HK-2 (cell line): ENCODE data around the gene RNU11.
"Not testable (repeated sequence)": the region's sequence is repeated elsewhere in the genome, so short reads cannot be mapped to it uniquely, and the experiment has no call there.

Source experiments
- DNase-seq: peaks from one replicate; pipeline ENCODE4 v3.0.0-alpha.2; 2018; ENCODE audit not compliant: unreplicated experiment

The RNU11 gene

DNA sequence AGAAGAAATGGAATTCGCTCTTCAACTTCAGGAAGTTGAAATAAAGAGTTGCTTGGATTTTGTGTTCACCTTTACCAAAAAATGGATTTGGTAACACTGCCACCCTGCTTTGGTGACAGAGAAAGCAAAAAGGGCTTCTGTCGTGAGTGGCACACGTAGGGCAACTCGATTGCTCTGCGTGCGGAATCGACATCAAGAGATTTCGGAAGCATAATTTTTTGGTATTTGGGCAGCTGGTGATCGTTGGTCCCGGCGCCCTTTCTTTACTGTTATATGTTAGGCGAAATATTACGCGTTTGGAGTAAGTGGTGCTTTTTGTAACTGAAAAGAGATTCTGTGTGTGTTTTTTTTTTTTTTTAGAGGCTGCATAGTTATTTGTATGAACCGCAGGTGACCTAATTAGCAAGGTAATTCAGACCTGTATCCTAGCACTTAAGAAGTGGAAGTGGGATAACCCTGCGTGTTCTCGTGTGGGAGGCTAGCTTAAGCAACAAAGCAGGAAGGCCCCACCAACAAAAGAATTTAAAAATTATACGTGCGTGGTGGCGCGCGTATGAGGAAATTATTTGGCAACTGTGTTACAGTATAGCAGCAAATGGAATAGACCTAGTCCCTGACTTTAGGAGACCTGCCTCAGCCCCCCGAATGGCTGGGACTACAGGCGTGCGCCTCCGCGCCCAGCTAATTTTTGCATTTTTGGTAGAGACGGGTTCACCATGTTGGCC, at the start of gene RNU11:
RNU11 (plus strand) TSS at position 127 of the 725 bp plus-strand sequence.
- peak; percentile 89 for DNase-seq

DNA sequence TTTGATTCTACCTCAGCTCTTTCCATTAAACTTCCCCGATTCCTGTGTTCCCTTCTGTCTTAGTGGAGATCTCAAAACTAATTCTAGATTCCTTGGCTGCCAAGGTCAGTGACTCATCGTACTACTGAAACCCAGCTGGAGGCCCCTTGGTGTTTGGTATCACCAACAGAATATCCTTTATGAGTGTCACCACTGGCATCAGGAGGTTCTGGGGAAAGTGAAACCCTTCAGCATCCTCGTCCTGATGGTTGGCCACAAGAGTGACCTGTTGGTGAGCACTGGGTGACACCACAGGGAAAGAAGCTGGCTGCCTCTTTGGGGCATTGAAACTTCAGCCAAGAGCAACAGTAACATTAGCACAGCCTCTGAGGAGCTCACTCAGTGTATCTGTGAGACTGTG, 46.7 kb upstream of the RNU11 start:
- DNase-seq = peak; percentile 69

DNA sequence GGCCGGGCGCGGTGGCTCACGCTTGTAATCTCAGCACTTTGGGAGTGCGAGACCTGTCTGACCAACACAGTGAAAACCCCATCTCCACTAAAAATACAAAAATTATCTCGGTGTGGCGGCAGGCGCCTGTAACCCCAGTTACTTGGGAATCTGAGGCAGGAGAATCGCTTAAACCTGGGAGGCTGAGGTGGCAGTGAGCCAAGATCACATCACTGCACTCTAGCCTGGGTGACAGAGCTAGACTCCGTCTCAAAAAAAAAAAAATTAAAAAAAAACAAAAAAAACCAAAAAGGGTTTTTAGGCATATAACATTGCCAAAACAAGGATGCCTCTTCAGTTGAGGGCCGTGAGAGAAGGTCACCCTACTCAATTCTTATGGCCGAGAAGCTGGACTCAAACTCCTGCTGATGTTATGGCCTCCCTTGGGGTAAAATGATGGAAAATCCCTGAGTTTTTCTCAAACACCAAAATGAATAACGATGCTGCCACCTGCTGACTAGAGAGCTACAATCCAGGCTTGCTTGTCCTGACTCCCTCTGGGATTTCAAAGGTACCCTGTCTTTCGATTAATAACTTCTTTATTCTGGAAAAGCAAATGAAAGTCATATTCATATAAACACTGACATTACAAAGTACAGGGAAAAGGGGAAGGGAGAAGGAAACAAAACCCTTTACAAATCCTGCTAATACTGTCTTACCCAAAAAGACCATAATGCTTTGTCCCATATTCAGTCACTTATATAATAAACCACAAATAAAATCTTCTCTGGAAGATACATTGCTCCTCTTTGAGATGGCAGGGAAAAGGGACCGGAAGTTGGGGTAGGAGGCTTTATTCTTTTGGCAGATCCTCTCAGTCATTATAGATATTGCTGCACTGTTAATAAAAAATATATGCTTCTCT, 45.6 kb upstream of the RNU11 start:
- DNase-seq = no peak

DNA sequence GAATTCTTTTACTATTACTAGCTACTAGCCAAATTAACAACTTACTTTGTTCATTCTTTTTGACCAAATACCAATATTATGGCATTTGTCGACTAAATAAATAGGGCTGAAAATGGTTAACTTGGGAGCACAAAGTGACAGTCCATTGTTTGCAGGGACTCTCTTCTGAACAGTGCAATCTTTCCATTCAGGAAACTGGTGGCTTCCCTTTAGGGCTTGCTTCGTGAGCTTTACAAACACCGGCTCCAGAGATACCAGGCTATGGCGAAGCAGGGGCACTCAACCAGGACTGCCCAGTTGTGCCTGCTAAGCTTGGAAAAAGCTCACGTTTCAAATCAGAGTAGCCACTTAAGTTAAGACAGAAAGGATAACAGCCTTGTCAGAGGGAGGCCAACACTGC, 44.0 kb upstream of the RNU11 start:
- DNase-seq = no peak

DNA sequence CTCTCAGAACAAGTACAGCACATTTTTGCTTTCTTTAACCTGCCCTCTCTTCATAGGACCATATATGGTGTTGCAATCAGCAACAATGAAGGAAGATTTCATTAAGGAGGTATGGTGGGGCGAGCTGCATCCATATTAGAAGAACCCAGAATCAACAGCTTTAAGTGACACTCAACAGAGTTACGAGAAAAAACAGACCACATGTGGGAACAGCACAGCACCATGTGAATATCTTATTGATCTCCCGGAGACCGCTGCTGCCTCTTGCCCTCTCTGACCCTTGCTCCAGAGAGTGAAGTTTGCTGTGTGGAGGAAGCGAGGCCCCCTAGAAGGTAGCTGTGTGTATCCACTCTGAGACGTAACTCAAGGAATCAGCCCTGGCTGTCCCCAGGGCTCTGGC, 43.4 kb upstream of the RNU11 start:
- no peak for DNase-seq

DNA sequence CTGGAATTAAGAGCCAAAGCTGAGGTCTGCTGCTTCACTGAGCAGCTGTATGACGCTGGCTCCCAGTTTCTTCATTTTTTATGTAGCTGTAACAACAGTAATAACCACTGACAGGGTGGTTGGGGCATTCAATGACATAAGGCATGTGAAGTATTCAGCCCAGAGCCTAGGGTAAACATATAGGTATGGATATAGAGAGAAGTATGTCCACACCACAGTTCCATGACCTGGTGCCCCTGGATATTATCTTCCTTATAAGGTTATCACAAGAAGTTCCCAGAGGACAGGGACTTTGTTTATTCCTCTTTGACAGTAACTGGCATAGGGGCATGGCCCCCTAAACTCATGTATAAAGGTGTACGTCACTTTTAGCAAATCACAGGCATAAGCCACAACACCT, 41.6 kb upstream of the RNU11 start:
- DNase-seq = no peak

DNA sequence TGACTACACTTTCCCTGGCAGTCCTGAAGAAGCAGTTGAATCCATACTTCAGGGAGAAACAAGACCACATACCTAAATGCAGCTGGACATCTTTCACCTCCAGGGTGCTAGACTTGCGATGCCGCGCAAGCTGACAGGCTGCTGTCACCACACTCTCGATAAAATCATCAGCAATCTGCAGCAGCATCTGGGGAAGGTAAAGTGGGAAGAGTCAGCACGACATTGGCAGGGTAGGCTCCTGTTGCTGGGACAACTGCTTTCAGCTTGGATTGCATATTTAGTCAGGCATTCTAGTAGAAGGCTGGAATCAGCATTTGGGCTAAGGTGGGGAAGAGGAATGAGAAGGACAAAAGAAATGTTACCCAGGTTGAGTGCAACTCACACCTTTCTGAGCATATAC, 35.2 kb upstream of the RNU11 start:
- DNase-seq = no peak

DNA sequence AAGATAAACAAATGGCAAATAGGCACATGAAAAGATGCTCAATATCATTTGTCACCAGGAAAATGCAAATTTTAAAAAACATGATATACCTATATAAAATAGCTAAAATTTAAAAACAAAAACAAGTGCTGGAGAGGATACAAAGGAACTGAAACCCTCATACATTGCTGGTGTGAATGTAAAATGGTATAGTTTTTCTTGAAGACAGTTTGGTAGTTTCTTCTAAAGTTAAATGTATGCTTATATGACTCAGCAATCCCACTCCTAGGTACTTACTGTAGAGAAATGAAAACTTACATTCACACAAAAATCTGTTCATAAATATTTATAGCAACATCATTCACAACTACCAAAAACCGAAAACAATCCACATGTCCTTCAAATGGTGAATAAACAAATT, 16.7 kb upstream of the RNU11 start:
- no peak for DNase-seq

DNA sequence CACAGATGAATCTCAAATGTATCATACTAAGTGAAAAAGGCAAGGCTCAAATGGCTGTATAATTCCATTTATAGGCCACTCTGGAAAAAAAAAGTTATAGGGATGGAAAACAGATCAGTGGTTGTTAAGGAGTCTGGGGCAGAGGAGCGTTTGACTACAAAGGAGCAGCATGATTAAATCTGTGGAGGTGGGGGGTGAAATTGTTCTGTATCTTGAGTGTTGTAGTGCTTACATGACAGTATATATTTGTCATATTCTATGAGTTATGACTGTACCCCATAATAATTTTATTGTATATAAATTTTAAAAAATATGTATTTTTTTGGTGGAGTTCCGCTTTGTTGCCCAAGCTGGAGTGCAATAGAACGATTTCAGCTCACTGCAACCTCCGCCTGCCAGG, 15.8 kb upstream of the RNU11 start:
- no peak for DNase-seq

DNA sequence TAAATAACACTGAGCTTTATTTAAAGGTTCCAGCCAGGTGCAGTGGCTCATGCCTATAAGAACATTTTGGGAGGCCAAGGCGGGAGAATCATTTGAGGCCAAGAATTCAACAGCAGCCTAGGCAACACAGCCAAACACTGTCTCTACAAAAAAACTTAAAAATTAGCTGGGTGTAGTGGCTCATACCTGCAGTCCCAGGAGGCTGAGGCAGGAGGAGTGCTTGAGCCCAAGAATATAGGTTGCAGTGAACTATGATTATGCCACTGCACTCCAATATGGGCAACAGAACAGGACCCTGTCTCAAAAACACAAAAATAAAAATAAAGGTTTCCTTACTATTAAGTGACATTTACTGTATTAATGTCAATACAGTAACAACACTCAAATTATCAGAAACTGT, 7.6 kb upstream of the RNU11 start:
- peak; percentile 10 for DNase-seq

DNA sequence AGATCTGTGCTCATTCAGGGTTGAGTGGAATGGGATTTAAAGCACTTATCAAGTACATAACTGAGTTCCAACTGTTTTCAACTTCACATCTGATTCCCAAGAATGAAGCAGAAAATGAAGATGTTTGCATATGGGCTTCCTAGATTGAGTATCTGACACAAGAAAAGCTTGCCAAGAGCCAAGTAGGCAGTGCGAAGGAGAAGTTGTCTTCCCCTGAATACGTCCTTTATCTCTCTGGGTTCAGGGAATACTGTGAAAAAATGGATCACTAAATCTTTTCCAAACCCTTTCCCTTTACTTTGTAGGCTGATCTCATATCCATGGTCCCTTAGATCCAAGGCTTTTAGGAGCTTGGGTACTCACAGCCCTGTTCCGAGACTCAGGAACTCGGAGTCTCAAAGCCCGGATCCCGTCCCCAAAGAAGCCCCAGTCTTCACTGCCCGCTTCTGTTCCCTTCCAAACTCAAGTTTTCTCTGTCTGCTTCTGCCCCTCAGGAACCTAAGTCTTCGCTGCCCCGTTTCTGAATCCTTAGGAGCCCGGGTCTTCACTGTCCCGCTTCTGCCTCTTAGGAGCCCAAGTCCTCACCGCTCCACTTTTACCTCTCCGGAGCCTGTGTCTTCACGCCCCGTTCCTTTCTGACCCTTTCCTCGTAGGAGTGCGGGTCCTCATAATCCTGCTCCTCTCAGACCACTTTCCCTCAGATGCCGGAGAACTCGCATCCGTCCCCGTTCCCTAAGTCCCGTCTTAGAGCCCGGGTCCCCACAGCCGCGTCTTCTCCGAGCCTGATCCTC, 6.1 kb upstream of the RNU11 start:
- DNase-seq = no peak

DNA sequence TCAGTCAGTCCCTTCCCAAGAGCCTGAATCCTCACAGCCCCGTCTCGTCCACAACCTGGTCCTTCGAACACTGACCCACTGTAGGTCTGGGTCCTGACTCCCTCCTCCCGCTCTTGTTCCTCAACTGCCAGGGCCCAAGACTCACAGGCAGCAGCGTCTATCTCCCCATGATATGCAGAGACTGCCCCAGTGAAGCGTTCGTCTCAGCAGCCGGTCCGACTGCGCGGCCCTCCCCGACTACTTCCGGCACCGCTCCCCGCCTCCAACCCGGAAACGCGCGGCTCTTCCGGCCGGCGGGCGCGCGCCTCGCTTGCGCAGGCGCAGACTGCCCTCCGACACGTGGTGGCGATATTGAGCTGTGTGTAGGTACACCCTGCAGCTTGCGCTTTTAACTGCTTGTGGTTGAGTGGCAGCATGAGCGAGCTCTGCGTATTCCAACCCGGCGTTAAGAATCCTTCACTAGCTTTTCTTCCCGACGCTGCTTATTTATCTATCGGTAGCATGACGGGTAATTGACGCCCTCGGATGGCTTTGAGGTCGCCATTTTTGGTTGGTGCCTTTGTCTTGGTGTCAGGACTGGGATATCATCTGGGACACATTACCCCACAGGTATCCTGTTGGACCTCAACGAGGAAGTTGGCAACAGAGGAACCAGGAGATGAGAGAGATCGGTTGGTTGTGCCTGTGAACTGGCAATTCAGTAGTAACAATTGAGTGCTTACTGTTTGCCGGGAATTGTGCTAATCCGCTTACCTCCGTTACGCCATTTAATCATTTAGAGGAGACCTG, 5.4 kb upstream of the RNU11 start, which contains the start of gene TAF12:
TAF12 (minus strand) TSS at position 221 of the 789 bp plus-strand sequence. CDS start 20,986 bp downstream, outside the sequence.
- DNase-seq = peak; percentile 95

DNA sequence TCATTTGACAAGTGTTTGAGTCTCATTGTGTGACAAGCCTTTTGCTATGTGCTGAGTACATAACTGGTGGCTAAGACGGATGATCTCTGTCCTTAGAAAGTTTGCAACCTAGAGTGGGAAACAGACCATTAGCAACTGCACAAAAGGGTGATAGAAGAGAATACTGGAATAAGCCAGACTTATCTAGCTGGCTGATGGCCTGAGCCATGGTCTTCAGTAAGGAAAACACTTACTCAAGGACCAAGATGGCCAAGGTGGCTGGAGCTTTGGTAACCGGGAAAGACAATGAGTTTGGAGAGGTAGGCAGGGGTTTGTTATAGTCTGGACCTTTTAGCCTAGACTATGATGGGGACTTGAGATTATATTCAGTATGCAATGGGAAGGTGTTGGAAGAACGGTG, 3.9 kb upstream of the RNU11 start:
- no peak for DNase-seq

DNA sequence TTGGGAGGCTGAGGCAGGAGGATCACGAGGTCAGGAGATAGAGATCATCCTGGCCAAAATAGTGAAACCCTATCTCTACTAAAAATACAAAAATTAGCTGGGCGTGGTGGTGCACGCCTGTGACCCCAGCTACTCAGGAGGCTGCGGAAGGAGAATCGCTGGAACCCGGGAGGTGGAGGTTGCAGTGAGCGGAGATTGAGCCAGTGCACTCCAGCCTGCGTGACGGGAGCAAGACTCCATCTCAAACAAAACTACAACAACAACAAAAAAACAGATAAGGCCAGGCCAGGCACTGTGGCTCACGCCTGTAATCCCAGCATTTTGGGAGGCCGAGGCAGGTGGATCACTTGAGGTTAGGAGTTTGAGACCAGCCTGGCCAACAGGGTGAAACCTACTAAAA, 3.0 kb upstream of the RNU11 start:
- DNase-seq = not testable (repeated sequence)

DNA sequence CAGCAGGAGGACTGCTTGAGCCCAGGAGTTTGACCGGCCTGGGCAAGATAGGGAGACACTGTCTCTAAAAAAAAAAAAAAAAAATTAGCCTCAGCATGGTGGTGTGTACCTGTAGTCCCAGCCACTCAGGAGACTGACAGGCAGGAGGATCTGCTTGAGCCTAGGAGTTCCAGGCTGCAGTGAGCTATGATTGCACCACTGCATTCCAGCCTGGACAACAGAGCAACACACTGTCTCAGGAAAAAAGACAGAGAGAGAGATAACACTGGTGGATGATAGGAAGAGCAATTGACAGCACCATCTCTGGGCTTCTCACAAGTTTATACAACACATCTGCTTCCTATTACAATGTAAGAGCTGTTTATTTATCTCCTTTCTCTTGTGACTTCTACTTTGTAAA, 2.4 kb upstream of the RNU11 start:
- no peak for DNase-seq

DNA sequence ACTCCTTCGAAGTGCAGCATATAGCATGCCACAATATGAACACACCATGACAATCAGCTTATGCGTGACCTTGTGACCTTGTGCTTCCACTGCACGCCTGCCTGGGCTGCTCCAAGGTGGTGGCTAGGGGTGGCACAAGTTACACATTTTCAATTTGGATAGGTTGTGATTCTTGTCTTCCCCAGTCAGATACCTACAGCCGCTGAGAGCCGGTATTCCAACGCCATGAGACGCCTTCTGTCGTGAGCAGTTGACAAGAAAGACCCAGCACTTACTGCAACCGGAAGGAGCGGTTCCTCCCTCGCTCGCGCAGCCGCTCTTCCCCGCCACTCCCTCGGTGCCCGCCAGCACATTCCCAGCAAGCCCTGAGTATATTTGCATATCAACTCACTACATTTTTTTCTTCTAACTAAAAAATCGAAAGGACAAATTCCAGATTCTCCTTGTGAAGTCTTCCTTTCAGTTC, 359 bp upstream of the RNU11 start:
- DNase-seq = peak; percentile 86

DNA sequence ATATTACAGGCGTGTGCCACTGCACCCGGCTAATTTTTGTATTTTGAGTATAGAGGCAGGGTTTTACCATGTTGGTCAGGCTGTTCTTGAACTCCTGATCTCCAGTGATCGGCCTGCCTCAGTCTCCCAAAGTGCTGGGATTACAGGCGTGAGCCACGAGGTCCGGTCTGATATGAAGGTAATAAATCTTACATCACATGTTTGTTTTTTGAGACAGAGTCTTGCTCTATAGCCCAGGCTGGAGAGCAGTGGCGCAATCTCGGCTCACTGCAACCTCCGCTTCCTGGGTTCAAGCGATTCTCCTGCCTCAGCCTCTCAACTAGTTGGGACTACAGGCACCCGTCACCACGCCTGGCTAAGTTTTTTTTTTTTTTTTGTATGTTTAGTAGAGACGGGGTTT, 4.7 kb downstream of the RNU11 start:
- DNase-seq = not testable (repeated sequence)

DNA sequence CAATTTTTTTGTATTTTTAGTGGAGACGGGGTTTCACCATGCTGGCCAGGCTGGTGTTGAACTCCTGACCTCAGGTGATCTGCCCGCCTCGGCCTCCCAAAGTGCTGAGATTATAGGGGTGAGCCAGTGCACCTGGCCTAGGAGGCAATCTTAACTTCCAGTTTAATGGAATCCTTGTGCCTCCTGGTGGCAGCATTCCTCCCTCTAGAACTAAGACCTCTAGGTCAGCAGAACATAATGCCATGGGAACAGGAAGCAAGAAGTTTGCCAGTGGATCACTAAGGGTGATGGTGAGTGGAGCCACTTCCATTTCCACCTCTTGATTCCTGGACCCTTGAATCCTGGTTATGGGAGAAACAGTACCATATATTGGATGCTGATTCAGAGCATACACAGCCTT, 5.5 kb downstream of the RNU11 start:
- peak; percentile 14 for DNase-seq

DNA sequence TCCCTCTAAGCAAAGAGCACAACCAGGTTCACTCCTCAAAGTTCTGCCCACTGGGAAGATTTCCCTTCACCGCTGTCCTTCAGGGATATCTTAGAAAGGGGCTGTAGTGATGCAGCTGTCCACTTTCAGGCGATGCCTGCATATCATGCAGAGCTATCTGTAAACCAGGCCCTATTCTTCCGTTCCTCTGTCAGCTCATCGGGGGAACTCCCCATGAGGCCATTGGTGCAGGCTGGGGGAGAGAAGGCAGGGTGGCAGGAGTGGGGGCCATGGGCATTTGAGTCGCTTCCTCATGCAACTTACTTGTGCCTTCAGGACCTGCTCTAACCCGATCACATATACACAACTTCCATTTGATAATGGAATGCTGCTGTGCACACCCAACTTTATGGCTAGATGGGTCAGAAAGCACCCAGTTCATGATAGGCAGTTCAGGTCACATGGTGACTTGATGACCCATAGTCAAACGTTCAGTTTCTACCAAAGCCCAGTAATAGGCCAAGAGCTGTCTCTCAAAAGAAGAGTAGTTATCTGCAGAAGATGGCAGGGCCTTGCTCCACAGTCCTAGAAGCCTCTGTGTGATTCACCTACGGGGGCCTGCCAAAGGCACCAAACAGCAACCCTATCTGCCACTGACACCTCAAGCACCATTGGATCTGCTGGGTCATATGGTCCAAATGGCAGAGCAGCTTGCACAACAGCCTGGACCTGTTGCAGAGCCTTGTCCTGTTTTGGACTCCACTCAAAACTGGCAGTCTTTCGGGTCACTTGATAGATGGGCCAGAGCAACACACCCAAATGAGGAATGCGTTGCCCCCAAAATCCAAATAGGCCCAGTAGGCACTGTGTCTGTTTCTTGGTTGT, 7.3 kb downstream of the RNU11 start:
- DNase-seq = not testable (repeated sequence)

DNA sequence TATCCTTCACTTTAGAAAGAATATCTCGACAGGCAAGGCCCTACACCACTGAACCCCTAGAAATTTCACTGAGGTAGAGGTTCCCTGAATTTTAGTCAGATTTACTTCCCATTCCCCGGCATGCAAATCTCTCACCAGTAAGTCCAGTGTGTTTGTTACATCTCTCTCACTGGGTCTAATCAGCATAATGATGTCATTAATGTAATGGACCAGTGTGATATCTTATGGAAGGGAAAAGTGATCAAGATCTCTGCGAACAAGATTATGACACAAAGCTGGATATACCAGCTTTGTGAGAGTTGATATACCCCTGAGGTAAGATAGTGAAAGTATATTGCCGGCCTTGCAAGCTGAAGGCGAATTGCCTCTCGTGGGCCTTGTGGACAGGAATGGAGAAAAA, 7.9 kb downstream of the RNU11 start:
- DNase-seq = no peak
